ENCODE data around the gene FSTL4. TPM values are rescaled to one million over a fixed set of nuclear protein-coding genes. Genes with fewer than 3 reads are reported as not detected.
"Not testable (repeated sequence)": the region's sequence is repeated elsewhere in the genome, so short reads cannot be mapped to it uniquely, and the experiment has no call there.

FSTL4 gene
- total RNA-seq, 4 donors from 2014 or later = 0.33 to 0.78 (median 0.34) TPM; not detected in 1

- TF ChIP-seq POLR2A (IDR thresholded peaks at IDR 0.05; ENCODE audit: low read depth) (no peak), CTCF (IDR thresholded peaks at IDR 0.05) (no peak), EP300 (IDR thresholded peaks at IDR 0.05) (no peak)
- DNase-seq (ENCODE audit: extremely low spot score) = no peak
- H3K27ac ChIP-seq (replicated peaks in 1 of 4) = no peak overlapping the region
- H3K4me3 ChIP-seq = no peak overlapping the region
- H3K9me3 ChIP-seq = no peaks in the 10 kb centered on the region
- intact Hi-C loops (cut with DNase I) = no loop called here
- no peaks in the 10 kb centered on the region for H3K36me3 ChIP-seq
- no peaks in the 10 kb centered on the region for H3K27me3 ChIP-seq
- H3K4me1 ChIP-seq = no peaks in the 10 kb centered on the region
- 65% methylated on average over 5 of the region's 12 CpGs for WGBS
These were observed 391.3 kb downstream of the FSTL4 start for GRCh38 chr5:133220851-133221674.

GRCh38 chr5:133219296-133219695, 393.0 kb downstream of the FSTL4 start:
- Histone ChIP-seq H3K27me3 (no peaks in the 10 kb centered on the region), H3K27ac (replicated peaks in 1 of 4) (no peak overlapping the region), H3K36me3 (no peaks in the 10 kb centered on the region), H3K4me3 (no peak overlapping the region), H3K9me3 (no peaks in the 10 kb centered on the region), H3K4me1 (no peaks in the 10 kb centered on the region)
- 84% methylated on average over 4 of the region's 4 CpGs for WGBS
- TF ChIP-seq POLR2A (IDR thresholded peaks at IDR 0.05; ENCODE audit: low read depth) = no peak
- TF ChIP-seq EP300 (IDR thresholded peaks at IDR 0.05) = no peak
- TF ChIP-seq CTCF (IDR thresholded peaks at IDR 0.05) = no peak
- no peak for TF ChIP-seq POLR2AphosphoS5 (IDR thresholded peaks at IDR 0.05)
- intact Hi-C loops (cut with DNase I) = no loop called here
- no peak for DNase-seq (ENCODE audit: extremely low spot score)

GRCh38 chr5:133216138-133216537, 396.2 kb downstream of the FSTL4 start:
- 95% methylated on average over 7 of the region's 7 CpGs for WGBS
- H3K9me3 ChIP-seq; H3K27ac ChIP-seq (replicated peaks in 1 of 4); H3K36me3 ChIP-seq; intact Hi-C loops (cut with DNase I); DNase-seq (ENCODE audit: extremely low spot score); H3K4me1 ChIP-seq; H3K4me3 ChIP-seq: not testable (repeated sequence)
- H3K27me3 ChIP-seq = peaks cover 0 to 11% (median 0%) of the 10 kb centered on the region in 4 donors

DNA sequence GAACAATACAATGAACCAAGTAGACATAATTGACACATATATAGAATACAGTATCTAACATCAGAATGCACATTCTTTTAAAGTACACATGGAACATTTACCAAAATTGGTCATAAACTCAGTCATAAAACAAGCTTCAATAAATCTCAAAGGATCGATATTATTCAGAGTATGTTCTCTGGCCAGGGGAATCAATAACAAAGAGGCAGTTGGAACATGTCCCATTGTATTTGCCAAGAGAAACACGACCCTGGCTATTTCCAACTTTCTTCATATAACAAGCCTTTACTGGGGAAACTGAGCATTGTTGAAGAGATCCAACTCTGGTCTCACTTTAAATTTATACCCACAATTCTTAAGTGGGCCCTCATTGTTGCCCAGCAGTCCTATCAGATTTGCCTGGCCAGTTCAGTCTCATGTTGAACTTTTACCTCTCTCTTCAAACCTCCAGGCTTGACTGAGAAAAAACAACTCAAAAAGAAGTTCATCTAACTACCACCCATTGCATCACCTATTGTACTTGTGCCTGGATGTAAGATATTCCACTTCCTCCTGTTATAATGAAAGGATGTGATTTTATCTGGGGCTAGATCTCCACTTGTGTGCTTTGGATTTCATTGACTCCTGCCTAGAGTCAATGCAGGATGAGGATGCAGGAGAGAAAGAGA, 398.1 kb downstream of the FSTL4 start:
- no peak for DNase-seq (ENCODE audit: extremely low spot score)
- Histone ChIP-seq H3K9me3 (no peaks in the 10 kb centered on the region), H3K27ac (replicated peaks in 1 of 4) (no peak overlapping the region), H3K4me1 (no peaks in the 10 kb centered on the region), H3K4me3 (no peak overlapping the region), H3K36me3 (no peaks in the 10 kb centered on the region), H3K27me3 (peaks cover 0 to 20% (median 0%) of the 10 kb centered on the region in 4 donors)
- intact Hi-C loops (cut with DNase I) = no loop called here
- TF ChIP-seq CTCF (IDR thresholded peaks at IDR 0.05) = no peak
- 64% methylated on average over 2 of the region's 2 CpGs for WGBS

DNA sequence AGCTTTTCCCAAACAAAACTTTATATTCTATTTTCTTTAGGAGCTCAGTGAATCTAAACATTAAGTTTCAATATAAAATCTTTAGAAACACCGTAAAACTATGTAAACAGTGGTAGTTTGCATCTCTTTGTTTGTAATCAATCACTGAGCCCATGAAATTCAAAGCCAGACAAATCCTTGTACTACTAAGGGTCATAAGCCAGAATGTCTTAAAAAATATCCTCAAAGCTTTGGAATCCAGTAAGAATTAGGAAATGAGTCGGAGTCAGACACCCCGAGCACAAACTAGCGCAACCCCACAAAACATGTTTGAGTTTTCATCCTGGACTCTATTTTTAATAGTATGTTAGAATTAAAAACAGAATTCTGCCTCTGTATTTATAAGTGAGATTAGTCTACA, 406.7 kb downstream of the FSTL4 start:
- Histone ChIP-seq H3K27ac (replicated peaks in 1 of 4) (peak overlapping the region in 1 of 4 donors; percentile 26), H3K27me3 (peaks cover 0 to 26% (median 0%) of the 10 kb centered on the region in 4 donors), H3K4me1 (no peaks in the 10 kb centered on the region), H3K36me3 (no peaks in the 10 kb centered on the region), H3K9me3 (no peaks in the 10 kb centered on the region), H3K4me3 (no peak overlapping the region)
- no peak for DNase-seq (ENCODE audit: extremely low spot score)
- intact Hi-C loops (cut with DNase I) = no loop called here
- 60% methylated on average over 4 of the region's 4 CpGs for WGBS
- no peak for TF ChIP-seq POLR2AphosphoS5 (IDR thresholded peaks at IDR 0.05)
- no peak for TF ChIP-seq CTCF (IDR thresholded peaks at IDR 0.05)
- no peak for TF ChIP-seq EP300 (IDR thresholded peaks at IDR 0.05)
- TF ChIP-seq POLR2A (IDR thresholded peaks at IDR 0.05; ENCODE audit: low read depth) = no peak
